HCT116 (cell line): ENCODE data around the gene ASGR1. TPM values are rescaled to one million over a fixed set of nuclear protein-coding genes. Genes with fewer than 3 reads are reported as not detected.

Source experiments
- ATAC-seq: fragments of 200-7000 bp; cut with Tn5 transposase; 2 replicates; pipeline ENCODE4 v1.9.1; 2020; ENCODE audit warnings: mild to moderate bottlenecking, moderate library complexity
- BruUV-seq: library from RNA; stranded (reverse); fragments of 400-500 nt; replicated peaks from 2 replicates; lab custom pipeline; 2021; lab: Mats Ljungman, UMichigan
- CTCF ChIA-PET: fragments of 300-600 bp; sonication (Branson Sonifier 250); formaldehyde crosslinking; loops from one replicate; lab custom pipeline; 2021; ENCODE audit warnings: antibody characterized with exemption; lab: Charles Lee
- POLR2A ChIA-PET: fragments of 300-600, 350-600 bp; sonication (Branson Sonifier 250); formaldehyde crosslinking; loops from one replicate; lab custom pipeline; 2021; ENCODE audit warnings: antibody characterized with exemption; lab: Charles Lee
- RAD21 ChIA-PET, 2 experiments: fragments of 300-600 bp; sonication (Branson Sonifier 250); formaldehyde crosslinking; loops; one replicate each; lab custom pipeline; 2023; ENCODE audit warnings: low total read pairs in 2 of 2; ENCODE audit not compliant: uncharacterized antibody in 2 of 2, unreplicated experiment in 2 of 2, low non-redundant PET in 1 of 2; lab: Charles Lee
- DNase-seq: peaks from one replicate; pipeline ENCODE4 v3.0.0-alpha.2; 2010; ENCODE audit warnings: low read depth, low spot score
- H2AFZ ChIP-seq: fragments of 200-600 bp; shearing (Covaris generic), sonication (generic); 2 replicates; pipeline ENCODE4 v1.6.1; 2017; ENCODE audit warnings: low read depth, mixed run types, mixed read lengths, antibody characterized with exemption, low read length; ENCODE audit not compliant: poor library complexity, severe bottlenecking
- H3K27ac ChIP-seq: 2 replicates; pipeline ENCODE4 v1.5.1; 2012; ENCODE audit warnings: low read depth, low read length
- H3K27me3 ChIP-seq: fragments of 200-600 bp; sonication (generic); 2 replicates; pipeline ENCODE4 v1.6.1; 2016; ENCODE audit warnings: mixed run types, low read length, mixed read lengths; ENCODE audit not compliant: insufficient read depth
- H3K36me3 ChIP-seq, 2 experiments: fragments of 200-500 bp in 1 of 2; fragments of 200-600 bp in 1 of 2; sonication (Bioruptor generic) in 1 of 2; sonication (generic) in 1 of 2; 2 replicates each; pipeline versions ENCODE4 v1.5.1 to v1.6.1; 2014 to 2016; ENCODE audit warnings: low read length in 2 of 2, inconsistent platforms in 1 of 2, mixed read lengths in 1 of 2, mixed run types in 1 of 2; ENCODE audit not compliant: insufficient read depth in 2 of 2, control insufficient read depth in 1 of 2
- H3K4me1 ChIP-seq, 2 experiments: fragments of 200-600 bp in 1 of 2; sonication (generic) in 1 of 2; 2 replicates each; pipeline versions ENCODE4 v1.5.1 to v1.6.1; 2012 to 2017; ENCODE audit warnings: low read length in 2 of 2, inconsistent platforms in 1 of 2, mild to moderate bottlenecking in 1 of 2, mixed read lengths in 1 of 2, mixed run types in 1 of 2, moderate library complexity in 1 of 2; ENCODE audit not compliant: insufficient read depth in 2 of 2, control insufficient read depth in 1 of 2
- H3K4me2 ChIP-seq: fragments of 200-600 bp; sonication (generic); 2 replicates; pipeline ENCODE4 v1.6.1; 2017; ENCODE audit warnings: mixed run types, low read length, mixed read lengths
- H3K4me3 ChIP-seq, 2 experiments: fragments of 200-600 bp in 1 of 2; sonication (generic) in 1 of 2; replicated peaks in 1 of 2; 2 replicates each; pipeline ENCODE4 v1.5.1; 2011 to 2016; ENCODE audit warnings: low read length in 2 of 2, control low read depth in 1 of 2, low read depth in 1 of 2, mild to moderate bottlenecking in 1 of 2, mixed read lengths in 1 of 2, mixed run types in 1 of 2
- H3K79me2 ChIP-seq: fragments of 200-600 bp; sonication (generic); 2 replicates; pipeline ENCODE4 v1.6.1; 2017; ENCODE audit warnings: mild to moderate bottlenecking, mixed run types, low read length, moderate library complexity, mixed read lengths; ENCODE audit not compliant: insufficient read depth
- H3K9ac ChIP-seq: fragments of 200-600 bp; sonication (generic); 2 replicates; pipeline ENCODE4 v1.6.1; 2016; ENCODE audit warnings: low read length, mixed read lengths
- H3K9me2 ChIP-seq: fragments of 200-600 bp; sonication (generic), shearing (Covaris generic); 2 replicates; pipeline ENCODE4 v1.6.1; 2017; ENCODE audit warnings: mixed run types, mild to moderate bottlenecking, moderate library complexity; ENCODE audit not compliant: insufficient read depth
- H3K9me3 ChIP-seq, 2 experiments: fragments of 200-500 bp in 1 of 2; fragments of 200-600 bp in 1 of 2; sonication (Bioruptor generic) in 1 of 2; sonication (generic) in 1 of 2; 2 replicates each; pipeline ENCODE4 v1.6.1; 2014 to 2017; ENCODE audit warnings: low read length in 2 of 2, mixed read lengths in 2 of 2, inconsistent platforms in 1 of 2, low read depth in 1 of 2, mild to moderate bottlenecking in 1 of 2, mixed run types in 1 of 2, moderate library complexity in 1 of 2; ENCODE audit not compliant: control insufficient read depth in 1 of 2, insufficient read depth in 1 of 2
- H4K20me1 ChIP-seq: fragments of 200-600 bp; sonication (generic), shearing (Covaris generic); 2 replicates; pipeline ENCODE4 v1.6.1; 2017; ENCODE audit warnings: mixed run types, mild to moderate bottlenecking, moderate library complexity; ENCODE audit not compliant: insufficient read depth
- ATF3 ChIP-seq: IDR thresholded peaks from 2 replicates; pipeline ENCODE4 v1.6.1; 2012
- CBX3 ChIP-seq: IDR thresholded peaks from 2 replicates; pipeline ENCODE4 v1.6.1; 2012; ENCODE audit warnings: low read depth
- CTCF ChIP-seq, 3 experiments: fragments of 200-600 bp in 1 of 3; sonication (generic) in 1 of 3; IDR thresholded peaks in 2 of 3; conservative IDR thresholded peaks in 1 of 3; 2 replicates each; pipeline ENCODE4 v1.5.1; 2012 to 2017; ENCODE audit warnings: low read depth in 2 of 3, low read length in 2 of 3, antibody characterized with exemption in 1 of 3, borderline replicate concordance in 1 of 3, control low read depth in 1 of 3, mild to moderate bottlenecking in 1 of 3, mixed read lengths in 1 of 3, mixed run types in 1 of 3, moderate library complexity in 1 of 3; ENCODE audit not compliant: insufficient read depth in 1 of 3
- EGR1 ChIP-seq: IDR thresholded peaks from 2 replicates; pipeline ENCODE4 v1.6.1; 2012; ENCODE audit warnings: low read depth
- ELF1 ChIP-seq: IDR thresholded peaks from 2 replicates; pipeline ENCODE4 v1.6.1; 2012; ENCODE audit warnings: low read depth, borderline replicate concordance
- EZH2 ChIP-seq: fragments of 200-600 bp; sonication (generic); IDR thresholded peaks from 2 replicates; pipeline ENCODE4 v1.6.1; 2017; ENCODE audit warnings: antibody characterized with exemption, mixed run types
- FOSL1 ChIP-seq: IDR thresholded peaks from 2 replicates; pipeline ENCODE4 v1.6.1; 2012; ENCODE audit warnings: low read depth
- POLR2A ChIP-seq: IDR thresholded peaks from 2 replicates; pipeline ENCODE4 v1.7.0; 2011; ENCODE audit warnings: borderline replicate concordance; ENCODE audit not compliant: insufficient read depth, insufficient read length; ENCODE audit errors: extremely low read depth
- POLR2AphosphoS5 ChIP-seq: IDR thresholded peaks from 2 replicates; pipeline ENCODE4 v1.6.1; 2011; ENCODE audit warnings: mild to moderate bottlenecking, low read depth, low read length, moderate library complexity
- SIN3A ChIP-seq: IDR thresholded peaks from 2 replicates; pipeline ENCODE4 v1.6.1; 2012; ENCODE audit warnings: low read depth
- ZBTB33 ChIP-seq: IDR thresholded peaks from 2 replicates; pipeline ENCODE4 v1.6.1; 2011; ENCODE audit warnings: mild to moderate bottlenecking, low read length, moderate library complexity; ENCODE audit not compliant: insufficient replicate concordance; ENCODE audit errors: extremely low read depth
- ZFX ChIP-seq: fragments of 450-650 bp; IDR thresholded peaks from 2 replicates; pipeline ENCODE4 v1.6.1; 2017
- intact Hi-C: fragments of 100-400 bp; cut with micrococcal nuclease; formaldehyde crosslinking; loops from 2 replicates; pipeline ENCODE4 v1.10.0; 2022
- total RNA-seq: library from RNA; stranded (reverse); gene quantifications from one replicate; pipeline ENCODE4 v1.2.1, GENCODE V29; 2021; ENCODE audit not compliant: unreplicated experiment

The ASGR1 gene
- total RNA-seq, 1 experiment from 2014 or later, result 1.2 TPM

GRCh38 chr17:7215652-7216180 is 36.5 kb upstream of the ASGR1 start:
- ChIA-PET RAD21 (no interaction called here), POLR2A (interaction anchor here (0.6 kb wide), 1 partner anchor 14 kb away, joined by 3 read pairs; no protein-coding TSS in a partner anchor), CTCF (interaction anchor here (2.7 kb wide), 1 partner anchor 170 kb away, joined by 19 read pairs; no protein-coding TSS in a partner anchor)
- H3K9me3 ChIP-seq, result no peaks in the 10 kb centered on the region
- H3K9me2 ChIP-seq, result no peaks in the 10 kb centered on the region
- ATAC-seq (no peak), DNase-seq (no peak)
- H3K79me2 ChIP-seq, result peaks cover 10% of the 10 kb centered on the region
- intact Hi-C loops, result no loop called here
- H3K4me1 ChIP-seq, result peaks cover 12 to 60% of the 10 kb centered on the region in 2 experiments; a peak in 3 of 4 replicates
- H3K27ac ChIP-seq, result peak overlapping the region; percentile 43
- H3K27me3 ChIP-seq, result no peaks in the 10 kb centered on the region
- H2AFZ ChIP-seq, result no peak overlapping the region
- no TSS peak for BruUV-seq
- H3K36me3 ChIP-seq, result no peaks in the 10 kb centered on the region
- no peak overlapping the region for H3K9ac ChIP-seq
- H3K4me3 ChIP-seq, result no peak overlapping the region
- TF ChIP-seq POLR2A (no peak), CBX3 (no peak), ZBTB33 (no peak), EZH2 (no peak), CTCF (IDR thresholded peaks at IDR 0.05 in 2 of 3, conservative IDR thresholded peaks at IDR 0.05 in 1 of 3; ENCODE audit: borderline replicate concordance in 1 of 3, insufficient read depth in 1 of 3, low read depth in 2 of 3, low read length in 2 of 3) (no peak), POLR2AphosphoS5 (no peak), ZFX (no peak), ELF1 (no peak), EGR1 (no peak), ATF3 (no peak), SIN3A (no peak), FOSL1 (no peak)
- peak overlapping the region; percentile 68 for H3K4me2 ChIP-seq
- no peaks in the 10 kb centered on the region for H4K20me1 ChIP-seq
